Measurements from ENCODE around the gene NPTXR. TPM values are rescaled to one million over a fixed set of nuclear protein-coding genes. Genes with fewer than 3 reads are reported as not detected.

The NPTXR gene
- total RNA-seq, 2 experiments from 2014 or later = 4.2 to 4.6 TPM

DNA sequence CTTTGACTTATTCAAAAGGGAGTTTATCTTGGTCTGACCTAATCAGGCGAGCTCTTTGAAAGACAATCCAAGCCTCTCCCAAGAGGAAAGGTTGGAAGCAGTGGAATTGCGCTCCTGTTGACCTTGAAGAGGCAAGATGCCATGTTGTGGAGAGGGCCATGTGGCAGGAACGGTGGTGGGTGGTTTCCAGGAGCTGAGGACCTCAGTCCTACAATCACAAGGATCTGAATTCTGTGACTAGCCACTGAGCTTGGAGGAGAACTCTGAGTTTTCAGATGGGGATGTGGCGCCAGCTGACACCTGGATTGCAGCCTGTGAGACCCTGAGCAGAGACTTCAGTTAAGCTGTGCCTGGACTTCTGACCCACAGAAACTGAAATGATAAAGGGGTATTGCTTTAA is 34.2 kb upstream of the NPTXR start:
- no peaks in the 10 kb centered on the region for H3K27me3 ChIP-seq (ENCODE audit: control insufficient read depth in 1 of 2, insufficient read depth in 2 of 2, low read length in 2 of 2)
- peaks cover 30% of the 10 kb centered on the region for H3K4me1 ChIP-seq (ENCODE audit: insufficient read depth, low read length)
- Mint-ChIP-seq H3K9me3 (no peaks in the 10 kb centered on the region), H3K4me3 (no peak overlapping the region), H3K27me3 (no peaks in the 10 kb centered on the region), H3K27ac (no peak overlapping the region), H3K4me1 (ENCODE audit: low read depth) (peaks cover 44% of the 10 kb centered on the region), H3K36me3 (ENCODE audit: low read depth) (no peaks in the 10 kb centered on the region)
- no peak for ATAC-seq (ENCODE audit: poor library complexity)
- TF ChIP-seq, protein P1, sequence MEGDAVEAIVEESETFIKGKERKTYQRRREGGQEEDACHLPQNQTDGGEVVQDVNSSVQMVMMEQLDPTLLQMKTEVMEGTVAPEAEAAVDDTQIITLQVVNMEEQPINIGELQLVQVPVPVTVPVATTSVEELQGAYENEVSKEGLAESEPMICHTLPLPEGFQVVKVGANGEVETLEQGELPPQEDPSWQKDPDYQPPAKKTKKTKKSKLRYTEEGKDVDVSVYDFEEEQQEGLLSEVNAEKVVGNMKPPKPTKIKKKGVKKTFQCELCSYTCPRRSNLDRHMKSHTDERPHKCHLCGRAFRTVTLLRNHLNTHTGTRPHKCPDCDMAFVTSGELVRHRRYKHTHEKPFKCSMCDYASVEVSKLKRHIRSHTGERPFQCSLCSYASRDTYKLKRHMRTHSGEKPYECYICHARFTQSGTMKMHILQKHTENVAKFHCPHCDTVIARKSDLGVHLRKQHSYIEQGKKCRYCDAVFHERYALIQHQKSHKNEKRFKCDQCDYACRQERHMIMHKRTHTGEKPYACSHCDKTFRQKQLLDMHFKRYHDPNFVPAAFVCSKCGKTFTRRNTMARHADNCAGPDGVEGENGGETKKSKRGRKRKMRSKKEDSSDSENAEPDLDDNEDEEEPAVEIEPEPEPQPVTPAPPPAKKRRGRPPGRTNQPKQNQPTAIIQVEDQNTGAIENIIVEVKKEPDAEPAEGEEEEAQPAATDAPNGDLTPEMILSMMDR (IDR thresholded peaks at IDR 0.05) = no peak
- ChIA-PET POLR2A (no interaction called here), CTCF (interaction anchor here (0.7 to 1.4 kb wide), 3 partner anchors 8 to 10 kb away, joined by 3 to 4 read pairs (median 3); no protein-coding TSS in a partner anchor)
- H3K27ac ChIP-seq (ENCODE audit: low read depth in 1 of 2, low read length in 2 of 2) = no peak overlapping the region
- DNase-seq = no peak
- H3K4me3 ChIP-seq (ENCODE audit: low read length) = no peak overlapping the region
- H3K9me3 ChIP-seq (ENCODE audit: control insufficient read depth in 1 of 2, insufficient read depth in 1 of 2, low read length in 2 of 2) = no peaks in the 10 kb centered on the region
- intact Hi-C loops (cut with DNase I, micrococcal nuclease) = no loop called here
- H3K36me3 ChIP-seq (ENCODE audit: insufficient read depth, low read length) = no peaks in the 10 kb centered on the region

DNA sequence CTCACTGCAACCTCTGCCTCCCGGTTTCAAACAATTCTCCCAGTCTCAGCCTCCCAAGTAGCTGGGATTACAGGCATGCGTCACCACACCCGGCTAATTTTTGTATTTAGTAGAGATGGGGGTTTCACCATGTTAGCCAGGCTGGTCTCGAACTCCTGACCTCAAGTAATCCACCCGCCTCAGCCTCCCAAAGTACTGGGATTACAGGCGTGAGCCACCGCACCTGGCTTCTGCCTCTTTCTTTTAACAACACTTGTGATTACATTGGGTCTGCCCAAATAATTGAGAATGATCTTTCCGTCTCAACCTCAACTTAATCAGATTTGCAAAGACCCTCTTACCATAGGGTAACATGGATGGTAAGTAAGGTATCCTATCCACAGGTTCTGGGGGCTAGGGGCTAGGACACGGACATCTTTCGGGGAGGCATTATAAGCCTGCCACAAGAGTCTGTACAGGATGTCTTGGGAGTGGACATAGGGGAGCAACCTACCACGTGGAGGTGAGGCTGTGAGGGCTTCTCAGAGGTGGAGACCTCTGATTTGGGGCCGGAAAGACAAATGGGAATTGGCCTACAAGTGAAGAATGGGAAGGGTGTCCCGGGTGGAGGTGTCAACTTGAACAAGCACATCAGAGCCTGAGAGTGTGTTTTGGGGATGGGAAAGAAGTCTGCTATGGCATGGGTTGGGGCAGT is 30.8 kb upstream of the NPTXR start:
- peak in 1 of 14 experiments; percentile 13 for DNase-seq
- peak overlapping the region; percentile 92 for H3K27ac Mint-ChIP-seq
- H3K36me3 Mint-ChIP-seq (ENCODE audit: low read depth) = peaks cover 15% of the 10 kb centered on the region
- Histone ChIP-seq H3K9me3 (ENCODE audit: control insufficient read depth in 1 of 2, insufficient read depth in 1 of 2, low read length in 2 of 2) (no peaks in the 10 kb centered on the region), H3K36me3 (ENCODE audit: insufficient read depth, low read length) (peaks cover under 1% of the 10 kb centered on the region), H3K27ac (ENCODE audit: low read depth in 1 of 2, low read length in 2 of 2) (no peak overlapping the region), H3K27me3 (ENCODE audit: control insufficient read depth in 1 of 2, insufficient read depth in 2 of 2, low read length in 2 of 2) (no peaks in the 10 kb centered on the region), H3K4me3 (ENCODE audit: low read length) (no peak overlapping the region), H3K4me1 (ENCODE audit: insufficient read depth, low read length) (peaks cover 41% of the 10 kb centered on the region)
- ChIA-PET POLR2A (no interaction called here), CTCF (interaction anchor here (0.7 to 1.5 kb wide), 5 partner anchors 129 to 659 kb away, joined by 3 to 7 read pairs (median 3); partner anchors contain the start of gene RPL3)
- TF ChIP-seq, protein P1 (IDR thresholded peaks at IDR 0.05) = no peak
- no peak for ATAC-seq (ENCODE audit: poor library complexity)
- H3K9me3 Mint-ChIP-seq = no peaks in the 10 kb centered on the region
- H3K27me3 Mint-ChIP-seq = no peaks in the 10 kb centered on the region
- H3K4me3 Mint-ChIP-seq = peak overlapping the region; percentile 96
- H3K4me1 Mint-ChIP-seq (ENCODE audit: low read depth) = peaks cover 43% of the 10 kb centered on the region
- intact Hi-C loops (cut with DNase I, micrococcal nuclease) = loop anchor here (5.0 kb wide), 4 partner anchors 108 to 653 kb away; partner anchors contain the start of genes APOBEC3B (in 1 of the 2), CBX7 (in 1 of the 2) and CSNK1E (in 1 of the 2)

DNA sequence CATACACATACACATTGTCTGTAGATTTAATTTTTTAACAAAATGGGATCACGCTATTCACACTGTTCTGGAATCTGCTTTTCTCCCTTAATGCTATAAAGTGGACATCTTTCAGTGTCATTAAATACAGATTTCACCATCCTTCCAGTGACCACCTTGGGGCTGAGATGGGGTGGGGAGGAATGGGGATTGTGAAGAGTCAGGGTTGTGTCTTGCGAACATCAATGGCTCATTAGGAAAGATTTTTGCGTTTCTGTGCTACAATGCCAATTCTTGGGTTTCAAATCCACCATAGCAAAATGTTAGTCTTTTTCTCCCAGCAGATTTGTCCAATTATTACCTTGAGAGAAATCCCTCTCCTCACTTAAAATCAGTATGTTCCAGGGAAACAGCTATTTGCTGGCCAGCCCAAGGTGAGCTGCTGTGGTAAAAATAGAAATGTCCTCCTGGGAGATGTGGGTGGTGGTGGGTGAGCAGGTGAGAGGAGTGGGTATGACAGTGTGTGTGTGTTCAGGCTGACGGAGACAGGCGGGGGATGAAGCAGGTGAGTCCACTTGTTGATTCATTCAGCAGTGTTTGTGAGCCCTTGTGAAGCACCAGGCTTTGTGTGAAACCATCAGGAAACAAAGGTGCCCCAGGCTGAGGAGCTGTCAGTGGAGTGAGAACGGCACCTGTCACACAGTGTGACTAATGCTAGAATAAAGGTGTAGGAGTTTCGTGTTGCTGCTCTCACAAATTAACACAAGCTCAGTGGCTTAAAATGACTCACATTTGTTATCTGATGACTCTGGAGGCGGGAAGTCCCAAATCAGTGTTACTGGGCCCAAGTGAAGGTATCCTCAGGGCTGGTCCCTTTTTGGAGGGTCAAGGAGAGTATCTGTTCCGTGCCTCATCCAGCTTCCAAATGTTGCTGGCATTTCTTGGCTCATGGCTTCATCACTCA is 29.9 kb upstream of the NPTXR start:
- H3K4me1 ChIP-seq (ENCODE audit: insufficient read depth, low read length) = peaks cover 50% of the 10 kb centered on the region
- H3K4me3 ChIP-seq (ENCODE audit: low read length) = no peak overlapping the region
- DNase-seq = peak in 13 of 14 experiments; percentile 25 to 79 (median 51)
- Mint-ChIP-seq H3K36me3 (ENCODE audit: low read depth) (peaks cover 17% of the 10 kb centered on the region), H3K27ac (peak overlapping the region; percentile 92), H3K4me3 (peak overlapping the region; percentile 96), H3K4me1 (ENCODE audit: low read depth) (peaks cover 52% of the 10 kb centered on the region), H3K27me3 (no peaks in the 10 kb centered on the region), H3K9me3 (no peaks in the 10 kb centered on the region)
- intact Hi-C loops (cut with DNase I, micrococcal nuclease) = loop anchor here (2.0 to 5.0 kb wide), 5 partner anchors 79 to 654 kb away; partner anchors contain the start of genes APOBEC3B (in 1 of the 2), CBX7 (in 1 of the 2), CSNK1E (in 1 of the 2) and DNAL4 (in 1 of the 2)
- H3K27me3 ChIP-seq (ENCODE audit: control insufficient read depth in 1 of 2, insufficient read depth in 2 of 2, low read length in 2 of 2) = no peaks in the 10 kb centered on the region
- no peak overlapping the region for H3K27ac ChIP-seq (ENCODE audit: low read depth in 1 of 2, low read length in 2 of 2)
- ChIA-PET CTCF (interaction anchor here (1.1 to 1.5 kb wide), 4 partner anchors 129 to 445 kb away, joined by 3 to 7 read pairs (median 3); partner anchors contain the start of gene RPL3), POLR2A (no interaction called here)
- H3K36me3 ChIP-seq (ENCODE audit: insufficient read depth, low read length) = peaks cover 9% of the 10 kb centered on the region
- TF ChIP-seq, protein P1 (IDR thresholded peaks at IDR 0.05) = no peak
- no peaks in the 10 kb centered on the region for H3K9me3 ChIP-seq (ENCODE audit: control insufficient read depth in 1 of 2, insufficient read depth in 1 of 2, low read length in 2 of 2)
- ATAC-seq (ENCODE audit: poor library complexity) = peak; percentile 24

All from CD4-positive, alpha-beta T cell (primary cell).